Upper lobe of left lung (tissue), 4 donors: ENCODE measurements around the gene CLIP4.

ENCODE experiments used
- CTCF ChIP-seq, 6 experiments: fragments of 450-650 bp in 4 of 6; fragments of 200-600 bp in 2 of 6; sonication (generic) in 2 of 6; IDR thresholded peaks; one replicate each; pipeline ENCODE4 v1.5.1; 2016 to 2019; ENCODE audit warnings: antibody characterized with exemption in 6 of 6
- POLR2A ChIP-seq, 4 donors: fragments of 450-650 bp; IDR thresholded peaks; one replicate each; pipeline ENCODE4 v1.5.1; 2016 to 2017; ENCODE audit warnings: antibody characterized with exemption in 4 of 4, mild to moderate bottlenecking in 2 of 4

- TF ChIP-seq CTCF (IDR thresholded peaks at IDR 0.05) (no peak), POLR2A (IDR thresholded peaks at IDR 0.05) (no peak)
Observed at GRCh38 chr2:29186817-29187216, 71.6 kb downstream of the CLIP4 start.
